ENCODE measurements around the gene LNPK. TPM values are rescaled to one million over a fixed set of nuclear protein-coding genes. Genes with fewer than 3 reads are reported as not detected.

Gene LNPK
- total RNA-seq, 1 donor from 2014 or later = 34.2 TPM

DNA sequence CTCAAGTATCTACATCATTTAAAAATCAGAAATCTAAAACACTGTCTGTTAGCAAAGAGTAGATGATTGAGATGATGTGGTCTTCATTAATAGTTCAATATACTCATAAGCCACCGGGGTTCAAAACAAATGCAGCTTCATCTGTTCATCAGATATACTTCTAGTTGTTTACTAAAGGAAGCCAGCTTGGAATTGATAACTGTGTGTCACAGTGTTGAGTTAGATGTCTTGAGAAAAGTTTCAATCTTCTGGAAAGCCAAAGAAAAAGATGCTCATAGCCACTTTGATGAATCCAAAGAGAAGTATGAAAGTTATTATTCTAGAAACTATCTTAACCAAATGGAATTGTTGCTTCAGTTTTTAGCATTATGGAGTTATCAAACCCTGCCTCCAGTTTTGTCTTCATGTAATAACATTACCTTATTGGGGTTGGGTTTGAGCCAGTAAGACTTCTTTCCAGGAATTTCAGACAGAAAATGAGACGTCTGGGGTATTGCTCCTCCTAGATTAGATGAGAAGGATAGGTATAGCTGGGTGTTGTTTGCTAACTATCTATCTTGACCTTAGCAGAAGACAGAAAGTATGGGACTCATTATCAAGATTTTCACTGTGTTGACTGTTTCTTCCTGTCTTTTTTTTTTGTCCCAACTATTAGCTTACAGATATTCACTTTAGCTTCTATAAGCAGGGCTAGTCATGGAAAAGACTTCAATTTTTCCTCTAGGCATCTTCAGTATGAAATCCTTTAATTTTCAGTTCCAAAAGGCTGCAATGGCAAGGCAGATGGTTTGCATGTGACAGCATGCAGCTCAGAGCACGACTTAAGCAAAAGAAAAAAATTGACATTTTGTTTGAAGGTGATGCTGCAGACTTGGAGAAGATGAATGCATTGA is 66.5 kb downstream of the LNPK start:
- H3K36me3 Mint-ChIP-seq (ENCODE audit: low read depth) = peaks cover 17% of the 10 kb centered on the region
- TF ChIP-seq, protein P1, sequence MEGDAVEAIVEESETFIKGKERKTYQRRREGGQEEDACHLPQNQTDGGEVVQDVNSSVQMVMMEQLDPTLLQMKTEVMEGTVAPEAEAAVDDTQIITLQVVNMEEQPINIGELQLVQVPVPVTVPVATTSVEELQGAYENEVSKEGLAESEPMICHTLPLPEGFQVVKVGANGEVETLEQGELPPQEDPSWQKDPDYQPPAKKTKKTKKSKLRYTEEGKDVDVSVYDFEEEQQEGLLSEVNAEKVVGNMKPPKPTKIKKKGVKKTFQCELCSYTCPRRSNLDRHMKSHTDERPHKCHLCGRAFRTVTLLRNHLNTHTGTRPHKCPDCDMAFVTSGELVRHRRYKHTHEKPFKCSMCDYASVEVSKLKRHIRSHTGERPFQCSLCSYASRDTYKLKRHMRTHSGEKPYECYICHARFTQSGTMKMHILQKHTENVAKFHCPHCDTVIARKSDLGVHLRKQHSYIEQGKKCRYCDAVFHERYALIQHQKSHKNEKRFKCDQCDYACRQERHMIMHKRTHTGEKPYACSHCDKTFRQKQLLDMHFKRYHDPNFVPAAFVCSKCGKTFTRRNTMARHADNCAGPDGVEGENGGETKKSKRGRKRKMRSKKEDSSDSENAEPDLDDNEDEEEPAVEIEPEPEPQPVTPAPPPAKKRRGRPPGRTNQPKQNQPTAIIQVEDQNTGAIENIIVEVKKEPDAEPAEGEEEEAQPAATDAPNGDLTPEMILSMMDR (conservative IDR thresholded peaks at IDR 0.05) = no peak
- H3K4me1 Mint-ChIP-seq = peaks cover 5% of the 10 kb centered on the region
- H3K4me3 Mint-ChIP-seq = no peak overlapping the region
- H3K9me3 Mint-ChIP-seq = no peaks in the 10 kb centered on the region
- no peaks in the 10 kb centered on the region for H3K27me3 Mint-ChIP-seq (ENCODE audit: low read depth)
- no peak for DNase-seq (ENCODE audit: low read depth, low spot score)
- no peak overlapping the region for H3K27ac Mint-ChIP-seq (ENCODE audit: unreplicated experiment)

DNA sequence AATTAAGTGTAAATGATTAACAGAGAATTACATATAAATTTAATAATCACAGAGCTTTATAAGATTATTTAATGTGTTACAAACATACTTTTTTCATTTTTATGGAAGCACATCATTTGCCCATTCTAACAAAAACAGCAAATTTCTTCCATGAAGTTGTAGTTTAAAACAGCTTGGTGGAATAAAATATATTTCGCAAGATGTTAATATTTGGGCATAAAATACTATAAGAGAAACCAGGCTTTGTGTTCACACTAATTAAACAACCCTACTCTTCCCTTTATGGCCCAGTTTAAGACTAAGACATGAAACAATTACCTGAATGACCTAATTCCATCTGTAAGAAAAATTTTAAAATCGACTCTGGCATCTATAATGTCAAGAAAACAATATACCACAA is 69.4 kb downstream of the LNPK start:
- H3K9me3 Mint-ChIP-seq = no peaks in the 10 kb centered on the region
- TF ChIP-seq, protein P1 (conservative IDR thresholded peaks at IDR 0.05) = no peak
- no peak for DNase-seq (ENCODE audit: low read depth, low spot score)
- no peak overlapping the region for H3K27ac Mint-ChIP-seq (ENCODE audit: unreplicated experiment)
- H3K4me1 Mint-ChIP-seq = no peaks in the 10 kb centered on the region
- no peaks in the 10 kb centered on the region for H3K27me3 Mint-ChIP-seq (ENCODE audit: low read depth)
- no peak overlapping the region for H3K4me3 Mint-ChIP-seq
- H3K36me3 Mint-ChIP-seq (ENCODE audit: low read depth) = peaks cover 14% of the 10 kb centered on the region

DNA sequence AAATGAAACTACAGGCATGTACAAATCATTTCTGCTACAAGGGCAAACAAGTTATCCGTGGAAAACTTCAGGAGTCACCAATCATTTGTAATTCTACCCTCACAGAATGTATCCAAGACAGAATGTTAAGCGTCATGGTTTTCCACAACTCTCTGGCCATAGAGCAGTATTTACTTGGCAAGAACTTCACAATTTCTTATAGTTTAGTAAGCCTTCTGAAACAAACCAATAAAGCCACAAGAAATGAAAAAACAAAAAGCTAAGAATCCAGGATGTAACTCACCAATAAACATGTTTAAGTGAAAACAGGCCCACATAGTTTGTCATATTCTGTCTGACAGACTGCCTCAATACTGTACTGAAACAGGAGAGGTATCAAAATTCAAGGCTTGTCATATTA is 70.3 kb downstream of the LNPK start:
- DNase-seq (ENCODE audit: low read depth, low spot score) = no peak
- Mint-ChIP-seq H3K4me1 (no peaks in the 10 kb centered on the region), H3K9me3 (no peaks in the 10 kb centered on the region), H3K36me3 (ENCODE audit: low read depth) (peaks cover 14% of the 10 kb centered on the region), H3K4me3 (no peak overlapping the region), H3K27ac (ENCODE audit: unreplicated experiment) (no peak overlapping the region), H3K27me3 (ENCODE audit: low read depth) (no peaks in the 10 kb centered on the region)
- TF ChIP-seq, protein P1 (conservative IDR thresholded peaks at IDR 0.05) = no peak

DNA sequence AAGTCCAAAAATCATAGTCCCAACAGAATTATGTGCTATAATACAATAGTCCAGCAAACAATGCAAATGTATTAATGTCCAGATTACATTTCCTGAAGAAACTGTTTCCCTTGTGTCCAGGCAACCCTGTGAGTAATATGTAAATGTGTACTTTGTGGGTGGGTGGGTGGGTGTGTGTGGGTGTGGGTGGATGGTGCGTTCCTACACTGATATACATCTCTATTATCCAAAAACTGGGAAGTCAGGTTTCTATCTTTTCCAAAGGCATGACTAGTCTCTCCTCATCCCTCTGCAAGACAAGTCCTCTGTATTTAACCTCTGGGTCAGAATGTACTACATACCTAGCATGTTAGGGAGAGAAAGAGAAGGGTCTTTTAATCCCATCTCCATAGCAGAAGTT is 71.6 kb downstream of the LNPK start:
- Mint-ChIP-seq H3K4me3 (no peak overlapping the region), H3K27me3 (ENCODE audit: low read depth) (no peaks in the 10 kb centered on the region), H3K36me3 (ENCODE audit: low read depth) (peaks cover 9% of the 10 kb centered on the region), H3K4me1 (no peaks in the 10 kb centered on the region), H3K27ac (ENCODE audit: unreplicated experiment) (no peak overlapping the region), H3K9me3 (no peaks in the 10 kb centered on the region)
- TF ChIP-seq, protein P1 (conservative IDR thresholded peaks at IDR 0.05) = no peak
- DNase-seq (ENCODE audit: low read depth, low spot score) = no peak

DNA sequence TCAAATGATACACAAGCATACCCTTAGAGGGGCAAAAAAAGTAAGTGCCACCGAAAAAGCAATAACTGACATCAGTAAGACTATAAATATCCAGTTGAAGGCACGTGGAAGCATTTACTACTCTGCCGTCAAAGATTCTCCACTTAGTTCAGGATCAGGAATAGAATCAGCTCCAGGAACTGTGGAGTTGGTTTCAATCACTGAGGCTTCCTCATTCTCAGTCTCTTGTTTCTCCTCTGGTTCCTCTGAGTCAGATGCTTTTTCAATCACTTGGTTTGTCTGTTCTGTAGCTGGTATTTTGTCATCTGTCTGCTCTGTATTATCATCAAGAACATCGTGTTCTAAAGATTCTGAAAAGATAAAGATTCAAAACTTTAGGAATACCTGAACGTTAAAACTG is 72.2 kb downstream of the LNPK start:
- peaks cover 5% of the 10 kb centered on the region for H3K4me1 Mint-ChIP-seq
- no peak overlapping the region for H3K4me3 Mint-ChIP-seq
- TF ChIP-seq, protein P1 (conservative IDR thresholded peaks at IDR 0.05) = no peak
- H3K9me3 Mint-ChIP-seq = no peaks in the 10 kb centered on the region
- DNase-seq (ENCODE audit: low read depth, low spot score) = no peak
- no peak overlapping the region for H3K27ac Mint-ChIP-seq (ENCODE audit: unreplicated experiment)
- H3K27me3 Mint-ChIP-seq (ENCODE audit: low read depth) = no peaks in the 10 kb centered on the region
- peaks cover 6% of the 10 kb centered on the region for H3K36me3 Mint-ChIP-seq (ENCODE audit: low read depth)
